ENCODE results near the gene USP19. TPM values are rescaled to one million over a fixed set of nuclear protein-coding genes. Genes with fewer than 3 reads are reported as not detected.

USP19 gene
- total and polyA plus RNA-seq, 10 of the 15 experiments (the other 5 are each of a cell fraction or from before 2014, with no cell fraction given), result 0.24 to 64.2 (median 33.2) TPM

- TF ChIP-seq E2F8 (IDR thresholded peaks at IDR 0.05; ENCODE audit: low read depth, partially characterized antibody) (no peak), REST (IDR thresholded peaks at IDR 0.05; ENCODE audit: low read depth, low read length) (no peak), EP300 (IDR thresholded peaks at IDR 0.05; ENCODE audit: borderline replicate concordance in 1 of 2, control insufficient read depth in 1 of 2, low read depth in 2 of 2, low read length in 2 of 2) (no peak), DPF2 (IDR thresholded peaks at IDR 0.05) (peak; percentile 60; the same call in 1 of the 2 replicates), ZNF622 (IDR thresholded peaks at IDR 0.05) (no peak), HSF1 (IDR thresholded peaks at IDR 0.05; ENCODE audit: low read depth, low read length) (0 out of 2 replicates have a peak, but pooled peaks have one; percentile 7), KDM1A (IDR thresholded peaks at IDR 0.05; ENCODE audit: borderline replicate concordance) (no peak), SMAD1 (IDR thresholded peaks at IDR 0.05; ENCODE audit: low read depth, partially characterized antibody) (no peak), NKRF (conservative IDR thresholded peaks at IDR 0.05) (0 out of 2 replicates have a peak, but pooled peaks have one; percentile 45), MTA2 (IDR thresholded peaks at IDR 0.05; ENCODE audit: low read depth) (peak; percentile 91), NFYB (IDR thresholded peaks at IDR 0.05; ENCODE audit: insufficient read depth, low read depth, low read length) (no peak), HCFC1 (IDR thresholded peaks at IDR 0.05; ENCODE audit: low read length) (peak; percentile 72), MEF2B (IDR thresholded peaks at IDR 0.05; ENCODE audit: partially characterized antibody, poor library complexity, severe bottlenecking) (peak; percentile 49), NR2F1 (conservative IDR thresholded peaks at IDR 0.05) (peak; percentile 100), RUNX3 (IDR thresholded peaks at IDR 0.05; ENCODE audit: low read length) (0 out of 2 replicates have a peak, but pooled peaks have one; percentile 23), NR2C1 (IDR thresholded peaks at IDR 0.05) (peak; percentile 99)
These were observed 45.4 kb upstream of the USP19 start, which contains the start of gene CCDC71 (continued) for GRCh38 chr3:49165771-49166751.
